Mesodermal cell (in vitro differentiated cells): Measurements from ENCODE around the gene WEE1.
A peak's percentile ranks its signal among the peaks of the same experiment; 100 is the strongest.

Experiments
- H3K27ac ChIP-seq: 2 replicates; pipeline ENCODE4 v1.7.0; 2013; ENCODE audit warnings: mild to moderate bottlenecking, low read depth, low read length, moderate library complexity; ENCODE audit not compliant: severe bottlenecking
- H3K36me3 ChIP-seq: 2 replicates; pipeline ENCODE4 v1.7.1; 2013; ENCODE audit warnings: mild to moderate bottlenecking, low read length, moderate library complexity; ENCODE audit not compliant: control insufficient read depth, insufficient read depth
- H3K4me1 ChIP-seq: one replicate; pipeline ENCODE4 v1.7.1; 2013; ENCODE audit warnings: mild to moderate bottlenecking, low read length; ENCODE audit not compliant: insufficient read depth, control insufficient read depth, poor library complexity, severe bottlenecking
- H3K4me3 ChIP-seq: 2 replicates; pipeline ENCODE4 v1.7.0; 2013; ENCODE audit warnings: low read length, control low read depth, mild to moderate bottlenecking; ENCODE audit not compliant: insufficient read depth, poor library complexity, severe bottlenecking; ENCODE audit errors: extremely low read depth
- H3K9me3 ChIP-seq: 2 replicates; pipeline ENCODE4 v1.7.1; 2013; ENCODE audit warnings: mild to moderate bottlenecking, low read length, moderate library complexity; ENCODE audit not compliant: control insufficient read depth
- WGBS, 2 experiments: methylation state at CpG; one replicate each; pipeline ENCODE4 v1.1.5; 2013; ENCODE audit warnings: missing lambda C conversion rate in 2 of 2; ENCODE audit not compliant: insufficient coverage in 2 of 2; 5-methylcytosine and 5-hydroxymethylcytosine counted together

Gene WEE1

DNA sequence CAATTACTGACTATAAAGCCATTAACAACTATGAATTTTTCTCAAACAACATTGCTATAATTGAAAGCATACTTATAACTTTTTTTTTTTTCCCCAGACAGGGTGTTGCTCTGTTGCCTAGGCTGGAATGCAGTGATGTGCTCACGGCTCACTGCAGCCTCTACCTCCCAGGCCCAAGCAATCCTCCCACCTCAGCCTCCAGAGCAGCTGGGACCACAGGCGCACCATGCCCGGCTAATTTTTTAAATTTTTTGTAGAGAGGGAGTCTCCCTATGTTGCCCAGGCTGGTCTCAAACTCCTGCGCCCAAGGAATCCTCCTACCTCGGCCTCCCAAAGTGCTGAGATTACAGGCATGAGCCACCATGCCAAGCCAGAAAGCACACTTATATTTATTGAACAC lies 6.1 kb upstream of the WEE1 start:
- H3K36me3 ChIP-seq = no peaks in the 10 kb centered on the region
- H3K27ac ChIP-seq = peak overlapping the region; percentile 96
- H3K4me1 ChIP-seq = peaks cover 56% of the 10 kb centered on the region
- H3K9me3 ChIP-seq = no peaks in the 10 kb centered on the region
- WGBS, 2 experiments = 83 to 100% methylated on average over 1 to 2 of the region's 5 CpGs
- no peak overlapping the region for H3K4me3 ChIP-seq

DNA sequence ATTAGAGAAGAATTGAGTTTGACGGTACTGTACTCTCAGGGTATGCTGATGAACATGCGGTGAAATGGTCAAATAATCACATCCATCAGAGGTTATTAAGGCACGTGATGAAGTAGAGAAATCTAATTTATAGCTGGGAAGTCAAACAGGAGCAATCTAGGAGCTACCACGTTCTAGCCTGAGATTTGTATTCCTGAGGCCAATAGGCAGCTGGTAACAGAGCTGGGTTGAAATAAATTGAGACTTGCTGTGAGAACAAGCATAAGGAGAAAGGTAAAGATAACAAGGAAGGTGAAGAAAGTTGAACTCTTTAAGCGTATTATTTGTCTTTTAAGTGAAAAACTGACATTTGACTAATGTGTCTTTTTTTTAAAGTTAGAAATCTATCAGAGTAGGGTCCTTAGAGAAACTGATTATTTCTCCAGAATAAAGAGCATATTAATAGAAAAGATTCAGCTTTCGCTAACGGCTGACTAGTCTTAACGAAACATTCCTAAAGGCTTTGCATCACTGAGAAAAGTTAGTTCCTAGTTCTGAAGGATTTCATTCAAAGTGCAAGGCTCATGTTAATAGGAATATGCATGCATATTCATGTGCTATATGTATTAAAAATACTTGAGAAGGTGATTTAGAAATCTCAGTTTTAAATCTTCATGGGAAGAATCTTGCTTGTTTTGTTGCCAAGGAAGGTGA lies 5.2 kb upstream of the WEE1 start:
- Histone ChIP-seq H3K27ac (peak overlapping the region; percentile 96), H3K9me3 (no peaks in the 10 kb centered on the region), H3K4me1 (peaks cover 52% of the 10 kb centered on the region), H3K36me3 (no peaks in the 10 kb centered on the region), H3K4me3 (no peak overlapping the region)
- WGBS, 2 experiments = 42 to 85% methylated on average over 2 to 7 of the region's 8 CpGs

DNA sequence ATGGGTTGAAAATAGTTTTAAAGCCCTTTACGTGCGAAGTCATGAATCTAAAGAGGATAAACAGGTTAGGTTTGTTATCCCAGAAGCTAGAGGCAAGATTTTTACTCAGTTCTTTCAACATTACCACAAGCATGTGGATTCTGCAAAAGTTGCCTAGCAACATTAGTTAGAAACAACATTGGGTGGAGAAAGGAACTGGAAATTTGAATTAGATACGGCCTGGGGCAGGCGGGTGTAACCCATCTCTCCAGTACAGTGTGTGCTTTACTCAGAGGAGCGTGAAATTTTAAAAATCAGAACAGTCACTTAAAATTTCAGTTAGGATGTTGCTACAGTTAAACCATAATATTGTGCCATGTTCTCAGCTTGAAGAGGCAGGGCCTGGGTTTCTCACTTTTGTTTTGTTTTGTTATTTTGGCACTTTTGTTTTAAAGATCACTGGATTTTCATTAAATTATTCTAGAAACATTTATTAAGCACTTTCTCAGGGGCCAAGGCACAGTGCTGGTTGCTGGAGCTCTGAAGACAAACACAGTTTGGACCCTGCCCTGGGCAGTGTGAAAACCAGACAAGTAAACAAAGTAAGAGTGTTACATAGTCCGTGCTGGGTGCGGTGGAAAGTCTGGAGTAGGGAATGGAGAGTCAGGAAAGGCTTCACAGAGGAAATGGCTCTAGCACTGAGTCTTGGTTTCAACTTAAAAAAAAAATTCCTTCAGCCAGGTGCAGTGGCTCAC lies 4.4 kb upstream of the WEE1 start:
- no peak overlapping the region for H3K4me3 ChIP-seq
- H3K4me1 ChIP-seq = peaks cover 50% of the 10 kb centered on the region
- 33 to 73% methylated on average over 3 to 5 of the region's 7 CpGs for WGBS, 2 experiments
- peak overlapping the region; percentile 96 for H3K27ac ChIP-seq
- no peaks in the 10 kb centered on the region for H3K9me3 ChIP-seq
- H3K36me3 ChIP-seq = no peaks in the 10 kb centered on the region

DNA sequence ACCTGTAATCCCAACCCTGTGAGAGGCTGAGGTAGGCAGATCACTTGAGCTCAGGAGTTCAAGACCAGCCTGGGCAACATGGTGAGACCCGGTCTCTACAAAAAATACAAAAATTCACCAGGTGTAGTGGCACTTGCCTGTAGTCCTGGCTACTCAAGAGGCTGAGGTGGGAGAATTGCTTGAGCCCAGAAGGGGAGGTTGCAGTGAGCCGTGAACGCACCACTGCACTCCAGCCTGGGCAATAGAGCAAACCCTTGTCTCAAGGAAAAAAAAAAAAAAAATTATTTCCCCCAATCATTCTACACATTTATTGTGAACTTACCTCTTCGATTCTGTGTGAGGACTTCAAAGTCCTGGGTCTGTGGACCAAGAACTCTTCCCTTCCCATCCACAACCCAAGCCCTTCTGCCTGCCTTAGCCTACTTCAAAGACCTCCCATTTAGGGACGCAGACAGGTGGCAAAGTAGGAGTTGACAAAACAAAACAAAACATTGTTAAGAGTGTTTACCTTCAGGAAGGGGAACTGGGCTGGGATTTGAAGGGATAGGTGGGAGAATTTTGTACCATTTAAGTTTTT lies 3.8 kb upstream of the WEE1 start:
- Histone ChIP-seq H3K27ac (peak overlapping the region; percentile 96), H3K36me3 (peaks cover 1% of the 10 kb centered on the region), H3K4me1 (peaks cover 50% of the 10 kb centered on the region), H3K4me3 (no peak overlapping the region), H3K9me3 (no peaks in the 10 kb centered on the region)
- 100% methylated on average over 1 to 3 of the region's 5 CpGs for WGBS, 2 experiments

DNA sequence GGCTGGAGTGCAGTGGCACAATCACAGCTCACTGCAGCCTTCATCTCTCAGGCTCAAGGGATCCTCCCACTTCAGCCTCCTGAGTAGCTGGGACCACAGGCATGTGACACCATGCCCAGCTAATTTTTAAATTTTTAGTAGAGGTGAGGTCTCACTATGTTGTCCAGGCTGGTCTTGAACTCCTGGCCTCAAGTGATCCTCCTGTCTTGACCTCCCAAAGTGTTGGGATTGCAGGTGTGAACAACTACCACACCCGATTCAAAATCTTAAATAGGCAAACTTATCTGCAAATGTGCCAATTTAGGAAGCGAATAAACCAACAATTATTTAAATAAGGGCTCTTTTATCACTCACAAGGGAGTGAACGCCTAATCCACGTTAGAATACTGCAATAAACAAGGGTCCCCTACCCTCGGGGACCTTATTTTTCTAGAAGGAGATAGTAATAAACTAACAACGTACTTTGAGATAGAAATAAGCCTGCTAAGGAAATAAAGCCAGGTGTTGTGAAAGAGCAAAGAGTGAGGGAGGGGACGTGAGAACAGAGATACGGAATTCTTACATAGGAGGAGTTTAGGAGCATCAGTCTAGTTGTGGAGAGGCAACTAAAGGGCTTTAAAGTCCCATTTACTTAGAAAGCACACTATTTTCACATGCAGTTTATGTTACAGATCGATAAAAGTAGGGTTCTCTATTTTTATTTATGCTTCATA lies 3.0 kb upstream of the WEE1 start:
- Histone ChIP-seq H3K36me3 (peaks cover 8% of the 10 kb centered on the region), H3K4me3 (no peak overlapping the region), H3K9me3 (no peaks in the 10 kb centered on the region), H3K27ac (no peak overlapping the region), H3K4me1 (peaks cover 44% of the 10 kb centered on the region)
- 100% methylated on average over 3 to 4 of the region's 9 CpGs for WGBS, 2 experiments

DNA sequence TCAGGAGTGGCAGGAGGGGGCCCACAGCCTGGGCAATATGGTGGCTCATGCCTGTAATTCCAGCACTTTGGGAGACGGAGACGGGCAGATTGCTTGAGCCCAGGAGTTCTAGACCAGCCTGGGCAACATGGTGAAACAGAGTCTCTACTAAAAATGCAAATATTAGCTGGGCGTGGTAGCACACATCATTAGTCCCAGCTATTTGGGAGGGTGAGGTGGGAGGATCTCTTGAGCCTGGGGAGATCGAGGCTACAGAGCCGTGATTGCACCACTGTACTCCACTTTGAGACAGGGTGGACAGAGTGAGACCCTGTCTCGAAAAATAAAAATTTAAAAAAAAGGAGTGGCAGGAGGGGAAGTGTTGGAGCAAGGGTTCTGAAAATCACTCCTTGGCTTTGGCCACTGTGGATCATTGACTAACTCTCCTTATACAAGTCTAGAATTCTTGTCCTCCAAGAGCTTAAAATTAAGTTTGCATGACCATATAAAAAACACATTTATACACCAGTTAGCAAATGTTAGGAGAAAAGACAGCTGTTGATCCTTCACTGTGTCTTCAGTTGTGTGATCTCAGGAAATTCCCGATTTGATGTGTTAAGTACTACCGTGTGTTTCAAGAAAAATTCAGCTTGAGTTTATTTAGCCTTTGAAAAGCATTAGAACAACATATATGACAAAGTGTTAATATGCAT lies 2.3 kb upstream of the WEE1 start:
- Histone ChIP-seq H3K27ac (peak overlapping the region; percentile 97), H3K9me3 (no peaks in the 10 kb centered on the region)
- WGBS, 2 experiments = 89 to 93% methylated on average over 4 to 5 of the region's 8 CpGs

DNA sequence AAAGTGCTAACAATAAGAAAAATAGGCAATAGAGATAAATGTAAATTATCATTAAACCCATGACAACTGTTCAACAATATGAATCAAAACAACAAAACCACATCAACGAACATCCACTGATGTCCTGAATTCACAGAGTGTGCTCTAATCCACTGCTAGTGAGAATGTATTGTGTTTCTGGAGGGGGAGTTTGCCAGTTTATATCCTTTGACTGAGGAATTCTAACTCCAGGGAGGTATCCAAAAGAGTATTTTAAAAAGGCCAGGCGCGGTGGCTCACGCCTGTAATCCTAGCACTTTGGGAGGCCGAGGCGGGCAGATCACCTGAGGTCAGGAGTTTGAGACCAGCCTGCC lies 1.7 kb upstream of the WEE1 start:
- H3K36me3 ChIP-seq = peaks cover 20% of the 10 kb centered on the region
- WGBS, 2 experiments = 91 to 95% methylated on average over 5 of the region's 6 CpGs
- peak overlapping the region; percentile 97 for H3K27ac ChIP-seq
- H3K4me3 ChIP-seq = peak overlapping the region; percentile 87
- peaks cover 38% of the 10 kb centered on the region for H3K4me1 ChIP-seq
- H3K9me3 ChIP-seq = no peaks in the 10 kb centered on the region

More for the DNA sequence above, 2.3 kb upstream of the WEE1 start:
- Histone ChIP-seq H3K4me1 (peaks cover 43% of the 10 kb centered on the region), H3K4me3 (no peak overlapping the region), H3K36me3 (peaks cover 15% of the 10 kb centered on the region)

DNA sequence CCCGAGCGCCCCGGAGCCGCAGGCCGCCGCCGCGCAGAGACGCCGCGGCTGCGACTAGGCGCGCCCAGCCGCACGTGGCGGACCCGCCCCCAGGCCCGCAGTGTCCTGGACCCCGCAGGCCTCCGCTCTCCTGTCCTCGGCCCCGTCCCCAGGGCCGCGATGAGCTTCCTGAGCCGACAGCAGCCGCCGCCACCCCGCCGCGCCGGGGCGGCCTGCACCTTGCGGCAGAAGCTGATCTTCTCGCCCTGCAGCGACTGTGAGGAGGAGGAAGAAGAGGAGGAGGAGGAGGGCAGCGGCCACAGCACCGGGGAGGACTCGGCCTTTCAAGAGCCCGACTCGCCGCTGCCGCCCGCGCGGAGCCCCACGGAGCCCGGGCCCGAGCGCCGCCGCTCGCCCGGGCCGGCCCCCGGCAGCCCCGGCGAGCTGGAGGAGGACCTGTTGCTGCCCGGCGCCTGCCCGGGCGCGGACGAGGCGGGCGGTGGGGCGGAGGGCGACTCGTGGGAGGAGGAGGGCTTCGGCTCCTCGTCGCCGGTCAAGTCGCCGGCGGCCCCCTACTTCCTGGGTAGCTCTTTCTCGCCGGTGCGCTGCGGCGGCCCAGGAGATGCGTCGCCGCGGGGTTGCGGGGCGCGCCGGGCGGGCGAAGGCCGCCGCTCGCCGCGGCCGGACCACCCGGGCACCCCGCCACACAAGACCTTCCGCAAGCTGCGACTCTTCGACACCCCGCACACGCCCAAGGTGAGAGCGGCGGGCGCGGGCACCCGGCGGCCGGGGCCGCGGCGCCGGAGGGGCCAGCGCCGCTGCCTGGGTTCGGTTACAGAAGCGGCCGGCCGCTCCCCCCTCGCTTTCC lies 528 bp downstream of the WEE1 start:
- H3K4me1 ChIP-seq = peaks cover 26% of the 10 kb centered on the region
- H3K9me3 ChIP-seq = no peaks in the 10 kb centered on the region
- WGBS, 2 experiments = 0 to 1% methylated on average over 52 to 95 of the region's 122 CpGs
- peak overlapping the region; percentile 97 for H3K27ac ChIP-seq
- peak overlapping the region; percentile 87 for H3K4me3 ChIP-seq
- H3K36me3 ChIP-seq = peaks cover 39% of the 10 kb centered on the region

DNA sequence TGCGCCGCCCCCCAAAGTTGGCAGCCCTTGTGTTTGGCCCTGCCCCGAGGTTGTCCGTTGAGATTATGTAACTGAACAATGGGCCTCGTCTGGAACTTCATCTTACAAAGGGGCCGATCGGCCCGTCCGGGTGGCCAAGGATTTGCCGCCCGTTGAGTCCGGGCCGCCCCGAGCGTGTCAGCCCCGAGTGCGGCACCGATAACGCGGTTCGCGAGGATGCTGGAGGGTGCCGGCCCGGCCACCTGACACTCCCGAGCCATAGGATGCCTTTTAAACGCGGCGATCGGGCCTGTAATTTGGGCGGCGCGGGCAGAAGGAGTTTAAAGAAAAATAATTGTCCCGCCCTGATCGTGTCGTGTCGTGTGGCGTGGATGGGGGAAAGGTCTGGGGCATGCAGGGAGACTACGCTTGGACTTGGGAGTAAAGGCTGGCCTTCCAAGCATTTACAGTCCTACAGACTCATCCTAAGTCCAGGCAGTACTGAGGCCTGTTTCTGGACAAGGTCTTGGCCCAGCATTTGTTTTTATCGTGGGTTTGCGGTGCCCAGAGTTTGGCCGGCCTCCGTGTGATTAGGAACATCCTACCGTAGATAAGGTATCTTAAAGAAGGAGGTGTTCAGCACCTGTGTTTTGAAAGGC lies 1.3 kb downstream of the WEE1 start:
- Histone ChIP-seq H3K4me3 (peak overlapping the region; percentile 87), H3K36me3 (peaks cover 45% of the 10 kb centered on the region), H3K4me1 (peaks cover 19% of the 10 kb centered on the region), H3K9me3 (no peaks in the 10 kb centered on the region), H3K27ac (peak overlapping the region; percentile 97)
- 0% methylated on average over 35 to 41 of the region's 43 CpGs for WGBS, 2 experiments
